OCI-LY3 (cell line): ENCODE results near the gene GP1BA.

Experiments
- CTCF ChIP-seq: fragments of 200-600, 300-600 bp; sonication (generic); IDR thresholded peaks from 2 replicates; pipeline ENCODE4 v1.5.1; 2014; ENCODE audit warnings: antibody characterized with exemption, low read length, low read depth
- EZH2phosphoT487 ChIP-seq: fragments of 200-600 bp; shearing (Covaris generic); IDR thresholded peaks from 2 replicates; pipeline ENCODE4 v1.6.1; 2018; ENCODE audit warnings: antibody characterized with exemption, mixed run types, low read depth

GRCh38 chr17:4972752-4973151 lies 40.7 kb downstream of the GP1BA start:
- TF ChIP-seq CTCF: no peak
- no peak for TF ChIP-seq EZH2phosphoT487
